Ishikawa (cell line): ENCODE results near the gene PLPP4.
A peak's percentile ranks its signal among the peaks of the same experiment; 100 is the strongest.

Experiments used
- CEBPB ChIP-seq: IDR thresholded peaks from 2 replicates; pipeline ENCODE4 v1.6.1; 2012
- CREB1 ChIP-seq: IDR thresholded peaks from 2 replicates; pipeline ENCODE4 v1.6.1; 2012; ENCODE audit warnings: low read depth
- EGR1 ChIP-seq: IDR thresholded peaks from 2 replicates; pipeline ENCODE4 v1.6.1; 2012
- EP300 ChIP-seq: IDR thresholded peaks from 2 replicates; pipeline ENCODE4 v1.6.1; 2012; ENCODE audit warnings: borderline replicate concordance
- FOXM1 ChIP-seq: IDR thresholded peaks from 2 replicates; pipeline ENCODE4 v1.6.1; 2012; ENCODE audit warnings: low read depth, borderline replicate concordance
- NFIC ChIP-seq: IDR thresholded peaks from 2 replicates; pipeline ENCODE4 v1.6.1; 2012
- RAD21 ChIP-seq: IDR thresholded peaks from 2 replicates; pipeline ENCODE4 v1.6.1; 2012; ENCODE audit warnings: low read depth
- TAF1 ChIP-seq: IDR thresholded peaks from 2 replicates; pipeline ENCODE4 v1.6.1; 2012; ENCODE audit warnings: low read depth, mild to moderate bottlenecking
- TCF12 ChIP-seq: IDR thresholded peaks from 2 replicates; pipeline ENCODE4 v1.6.1; 2012; ENCODE audit warnings: low read depth
- TEAD4 ChIP-seq: IDR thresholded peaks from 2 replicates; pipeline ENCODE4 v1.6.1; 2012
- USF1 ChIP-seq: IDR thresholded peaks from 2 replicates; pipeline ENCODE4 v1.6.1; 2012
- YY1 ChIP-seq: IDR thresholded peaks from 2 replicates; pipeline ENCODE4 v1.6.1; 2012; ENCODE audit warnings: low read depth
- ZBTB7A ChIP-seq: IDR thresholded peaks from 2 replicates; pipeline ENCODE4 v1.6.1; 2012; ENCODE audit warnings: low read depth
- TF ChIP-seq, protein P1 (sequence below): IDR thresholded peaks from 2 replicates; pipeline ENCODE4 v1.6.1; 2012; ENCODE audit warnings: low read depth, mild to moderate bottlenecking
- TF ChIP-seq, protein P2 (sequence below): IDR thresholded peaks from 2 replicates; pipeline ENCODE4 v1.6.1; 2012

Gene PLPP4

DNA sequence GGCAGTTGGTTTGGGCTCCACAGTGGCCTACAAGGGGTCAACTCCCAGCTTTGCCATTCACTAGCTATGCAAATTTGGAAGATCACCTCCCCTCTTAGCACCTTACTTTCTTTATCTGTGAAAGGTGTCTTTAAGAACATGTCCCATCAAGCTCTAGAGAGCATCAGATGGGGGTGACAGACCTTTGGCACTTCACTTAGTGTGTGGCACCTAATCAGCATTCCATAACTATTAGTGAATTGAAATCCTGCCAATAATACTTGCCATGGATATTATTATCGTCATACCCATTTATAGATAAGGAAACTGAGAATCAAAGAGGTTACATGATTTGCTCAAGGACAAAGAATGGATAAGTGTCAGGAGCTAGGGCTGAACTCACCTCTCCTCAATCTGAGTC lies 51.9 kb downstream of the PLPP4 start:
- no peak for TF ChIP-seq TEAD4
- TF ChIP-seq USF1: no peak
- no peak for TF ChIP-seq RAD21
- no peak for TF ChIP-seq EGR1
- no peak for TF ChIP-seq CEBPB

DNA sequence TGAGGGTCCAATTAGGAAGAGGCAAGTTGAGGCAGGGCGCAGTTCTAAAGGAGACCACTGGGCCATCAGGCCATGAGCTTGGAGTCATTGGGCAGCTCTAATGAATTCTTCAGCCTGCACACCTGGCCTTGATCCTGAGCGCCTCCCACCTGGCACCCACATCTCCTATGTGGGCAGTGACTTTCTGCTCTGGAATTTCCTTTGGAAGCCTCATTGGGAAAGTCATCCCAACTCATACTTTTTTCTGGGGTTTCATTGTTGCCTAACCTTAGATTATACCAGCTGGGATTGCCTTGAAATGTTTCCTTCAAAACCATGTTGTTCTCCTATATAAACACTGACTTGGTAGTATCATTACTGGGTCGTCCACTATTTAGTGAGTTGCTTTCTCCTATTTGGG lies 54.1 kb downstream of the PLPP4 start:
- TF ChIP-seq, protein P1, sequence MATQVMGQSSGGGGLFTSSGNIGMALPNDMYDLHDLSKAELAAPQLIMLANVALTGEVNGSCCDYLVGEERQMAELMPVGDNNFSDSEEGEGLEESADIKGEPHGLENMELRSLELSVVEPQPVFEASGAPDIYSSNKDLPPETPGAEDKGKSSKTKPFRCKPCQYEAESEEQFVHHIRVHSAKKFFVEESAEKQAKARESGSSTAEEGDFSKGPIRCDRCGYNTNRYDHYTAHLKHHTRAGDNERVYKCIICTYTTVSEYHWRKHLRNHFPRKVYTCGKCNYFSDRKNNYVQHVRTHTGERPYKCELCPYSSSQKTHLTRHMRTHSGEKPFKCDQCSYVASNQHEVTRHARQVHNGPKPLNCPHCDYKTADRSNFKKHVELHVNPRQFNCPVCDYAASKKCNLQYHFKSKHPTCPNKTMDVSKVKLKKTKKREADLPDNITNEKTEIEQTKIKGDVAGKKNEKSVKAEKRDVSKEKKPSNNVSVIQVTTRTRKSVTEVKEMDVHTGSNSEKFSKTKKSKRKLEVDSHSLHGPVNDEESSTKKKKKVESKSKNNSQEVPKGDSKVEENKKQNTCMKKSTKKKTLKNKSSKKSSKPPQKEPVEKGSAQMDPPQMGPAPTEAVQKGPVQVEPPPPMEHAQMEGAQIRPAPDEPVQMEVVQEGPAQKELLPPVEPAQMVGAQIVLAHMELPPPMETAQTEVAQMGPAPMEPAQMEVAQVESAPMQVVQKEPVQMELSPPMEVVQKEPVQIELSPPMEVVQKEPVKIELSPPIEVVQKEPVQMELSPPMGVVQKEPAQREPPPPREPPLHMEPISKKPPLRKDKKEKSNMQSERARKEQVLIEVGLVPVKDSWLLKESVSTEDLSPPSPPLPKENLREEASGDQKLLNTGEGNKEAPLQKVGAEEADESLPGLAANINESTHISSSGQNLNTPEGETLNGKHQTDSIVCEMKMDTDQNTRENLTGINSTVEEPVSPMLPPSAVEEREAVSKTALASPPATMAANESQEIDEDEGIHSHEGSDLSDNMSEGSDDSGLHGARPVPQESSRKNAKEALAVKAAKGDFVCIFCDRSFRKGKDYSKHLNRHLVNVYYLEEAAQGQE: no peak
- TF ChIP-seq EGR1 (no peak), CEBPB (no peak), CREB1 (no peak), FOXM1 (no peak), EP300 (no peak), TAF1 (no peak), TEAD4 (no peak), USF1 (no peak), NFIC (no peak), RAD21 (no peak), YY1 (no peak), ZBTB7A (no peak), TCF12 (no peak)
- TF ChIP-seq, protein P2, sequence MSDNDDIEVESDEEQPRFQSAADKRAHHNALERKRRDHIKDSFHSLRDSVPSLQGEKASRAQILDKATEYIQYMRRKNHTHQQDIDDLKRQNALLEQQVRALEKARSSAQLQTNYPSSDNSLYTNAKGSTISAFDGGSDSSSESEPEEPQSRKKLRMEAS: no peak

DNA sequence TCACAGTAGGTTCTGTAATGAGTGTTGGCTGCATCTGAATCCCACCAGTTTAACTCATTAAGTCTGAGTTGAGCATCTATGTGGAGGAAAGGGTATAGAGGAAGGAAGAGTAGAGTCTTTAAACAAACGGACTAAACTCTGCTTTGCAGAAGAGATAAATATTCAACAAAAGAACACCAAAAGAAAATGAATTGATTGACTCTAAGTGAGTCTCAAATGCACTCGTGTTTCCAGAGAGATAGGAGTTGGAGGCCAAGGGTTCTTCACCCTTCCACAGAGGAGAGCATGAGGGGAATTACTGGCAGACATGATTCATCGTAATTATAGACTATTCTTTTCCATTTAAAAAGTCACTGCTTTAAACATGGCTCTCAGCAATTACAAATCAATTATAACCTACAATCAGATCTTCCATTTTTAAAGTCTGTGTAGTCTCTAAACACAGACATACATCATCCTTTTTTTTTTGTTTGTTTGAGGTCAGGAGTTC lies 56.3 kb downstream of the PLPP4 start:
- TF ChIP-seq EP300: no peak
- TF ChIP-seq YY1: no peak
- no peak for TF ChIP-seq NFIC
- TF ChIP-seq CEBPB: no peak
- no peak for TF ChIP-seq TCF12
- TF ChIP-seq TAF1: no peak
- no peak for TF ChIP-seq USF1
- no peak for TF ChIP-seq CREB1
- no peak for TF ChIP-seq EGR1
- no peak for TF ChIP-seq TEAD4

- TF ChIP-seq CREB1 (no peak), TAF1 (no peak)
- TF ChIP-seq, protein P1: peak; percentile 96
Measured at GRCh38 chr10:120514035-120514620, 57.1 kb downstream of the PLPP4 start.

- no peak for TF ChIP-seq NFIC
- TF ChIP-seq TCF12: no peak
- no peak for TF ChIP-seq CEBPB
- TF ChIP-seq TEAD4: no peak
- no peak for TF ChIP-seq RAD21
- TF ChIP-seq CREB1: no peak
- TF ChIP-seq USF1: no peak
- TF ChIP-seq EGR1: no peak
Measured at GRCh38 chr10:120514959-120515358, 57.9 kb downstream of the PLPP4 start.

- TF ChIP-seq YY1: no peak
- TF ChIP-seq FOXM1: no peak
- TF ChIP-seq, protein P2: no peak
Measured at GRCh38 chr10:120515741-120516140, 58.7 kb downstream of the PLPP4 start.
